GM12878 (cell line): ENCODE data around the gene ZNF506. TPM values are rescaled to one million over a fixed set of nuclear protein-coding genes. Genes with fewer than 3 reads are reported as not detected.

ENCODE experiments used
- ATAC-seq: fragments of 200-7000 bp; cut with Tn5 transposase; 3 replicates; pipeline ENCODE4 v1.9.1; 2020; ENCODE audit warnings: mild to moderate bottlenecking, moderate library complexity
- BruUV-seq: library from RNA; stranded (reverse); fragments of 400-500 nt; replicated peaks from 2 replicates; lab custom pipeline; 2021; lab: Mats Ljungman, UMichigan
- CTCF ChIA-PET: fragments of 300-600 bp; sonication (Branson Sonifier 250); formaldehyde crosslinking; extraction: SDS; loops from one replicate; lab custom pipeline; 2021; ENCODE audit warnings: inconsistent platforms; lab: Yijun Ruan, JAX
- POLR2A ChIA-PET: fragments of 350-600 bp; formaldehyde crosslinking; extraction: SDS; loops from one replicate; lab custom pipeline; 2021; ENCODE audit warnings: inconsistent platforms; lab: Charles Lee
- RAD21 ChIA-PET: fragments of 300-600 bp; sonication (Branson Sonifier 250); formaldehyde crosslinking; loops from one replicate; lab custom pipeline; 2023; ENCODE audit warnings: antibody characterized with exemption; ENCODE audit not compliant: unreplicated experiment; lab: Charles Lee
- SMC1A ChIA-PET: fragments of 300-600 bp; sonication (Branson Sonifier 250); formaldehyde crosslinking; loops from one replicate; lab custom pipeline; 2023; ENCODE audit not compliant: unreplicated experiment, uncharacterized antibody; lab: Charles Lee
- DNase-seq: peaks from one replicate; pipeline ENCODE4 v3.0.0-alpha.2; 2011; ENCODE audit warnings: low read depth, low spot score
- FAIRE-seq: peaks from 3 replicates; lab custom pipeline; 2011; peaks lifted over from hg19 to GRCh38; lab: Jason Lieb, UNC
- H2AFZ ChIP-seq: 2 replicates; pipeline ENCODE4 v1.6.0; 2011; ENCODE audit warnings: low read depth, low read length, control low read depth; ENCODE audit not compliant: control insufficient read depth
- H3K27ac ChIP-seq: 2 replicates; pipeline ENCODE4 v1.5.1; 2011; ENCODE audit warnings: control low read depth; ENCODE audit not compliant: control insufficient read depth, insufficient read depth
- H3K27me3 ChIP-seq, 2 experiments: replicated peaks in 1 of 2; 2 replicates each; pipeline versions ENCODE4 v1.6.0 to v1.6.1; 2011; ENCODE audit warnings: low read length in 1 of 2; ENCODE audit not compliant: control insufficient read depth in 2 of 2, insufficient read depth in 2 of 2
- H3K36me3 ChIP-seq, 2 experiments: 2 replicates each; pipeline ENCODE4 v1.5.1; 2011; ENCODE audit warnings: low read length in 1 of 2; ENCODE audit not compliant: control insufficient read depth in 2 of 2, insufficient read depth in 2 of 2
- H3K4me1 ChIP-seq: 2 replicates; pipeline ENCODE4 v1.6.1; 2011; ENCODE audit warnings: mild to moderate bottlenecking, low read length, moderate library complexity, mixed read lengths; ENCODE audit not compliant: control insufficient read depth, insufficient read depth
- H3K4me2 ChIP-seq: 2 replicates; pipeline ENCODE4 v1.6.0; 2011; ENCODE audit warnings: control low read depth; ENCODE audit not compliant: control insufficient read depth, insufficient read depth
- H3K4me3 ChIP-seq: fragments of 200-600 bp; sonication (generic); 2 replicates; pipeline ENCODE4 v1.5.1; 2016
- H3K79me2 ChIP-seq: 2 replicates; pipeline ENCODE4 v1.6.0; 2011; ENCODE audit warnings: low read length; ENCODE audit not compliant: control insufficient read depth, insufficient read depth
- H3K9ac ChIP-seq: 2 replicates; pipeline ENCODE4 v1.8.0; 2011; ENCODE audit warnings: low read length, control low read depth, mixed read lengths; ENCODE audit not compliant: control insufficient read depth, insufficient read depth
- H3K9me3 ChIP-seq: replicated peaks from 3 replicates; pipeline ENCODE4 v1.5.1; 2011; ENCODE audit warnings: mild to moderate bottlenecking, low read length; ENCODE audit not compliant: control insufficient read depth, insufficient read depth
- H4K20me1 ChIP-seq: 2 replicates; pipeline ENCODE4 v1.6.0; 2011; ENCODE audit not compliant: control insufficient read depth, insufficient read depth
- BHLHE40 ChIP-seq, 2 experiments: fragments of 450-650 bp in 1 of 2; IDR thresholded peaks; 2 replicates each; pipeline ENCODE4 v1.6.1; 2011 to 2017; ENCODE audit warnings: low read depth in 2 of 2, borderline replicate concordance in 1 of 2, improper control_type of control experiment in 1 of 2, low read length in 1 of 2, mild to moderate bottlenecking in 1 of 2
- BRCA1 ChIP-seq: IDR thresholded peaks from 2 replicates; pipeline ENCODE4 v1.6.1; 2011; ENCODE audit warnings: low read depth, low read length, improper control_type of control experiment
- CBFB ChIP-seq: IDR thresholded peaks from 2 replicates; pipeline ENCODE4 v1.6.1; 2016; ENCODE audit warnings: antibody characterized with exemption, low read depth
- CEBPB ChIP-seq, 2 experiments: fragments of 150-350 bp in 1 of 2; IDR thresholded peaks; 2 replicates each; pipeline ENCODE4 v1.6.1; 2012 to 2014; ENCODE audit warnings: low read depth in 2 of 2, low read length in 2 of 2, borderline replicate concordance in 1 of 2, inconsistent platforms in 1 of 2
- CHD4 ChIP-seq: fragments of 200-600 bp; sonication (generic); IDR thresholded peaks from 2 replicates; pipeline ENCODE4 v1.6.1; 2016; ENCODE audit warnings: mild to moderate bottlenecking
- HDAC2 ChIP-seq: fragments of 200-600 bp; sonication (generic); IDR thresholded peaks from 2 replicates; pipeline ENCODE4 v1.6.1; 2017
- IKZF2 ChIP-seq, 2 experiments: fragments of 450-650 bp; IDR thresholded peaks; 2 replicates each; pipeline ENCODE4 v1.6.1; 2017; ENCODE audit warnings: mild to moderate bottlenecking in 2 of 2, moderate library complexity in 2 of 2
- KLF5 ChIP-seq: fragments of 450-650 bp; IDR thresholded peaks from 2 replicates; pipeline ENCODE4 v1.6.1; 2014; ENCODE audit warnings: mild to moderate bottlenecking; ENCODE audit not compliant: partially characterized antibody
- MEF2A ChIP-seq: IDR thresholded peaks from 2 replicates; pipeline ENCODE4 v1.6.1; 2011; ENCODE audit warnings: low read depth, mild to moderate bottlenecking, low read length, moderate library complexity; ENCODE audit not compliant: insufficient read depth
- NR2C2 ChIP-seq: IDR thresholded peaks from 2 replicates; pipeline ENCODE4 v1.6.1; 2011; ENCODE audit warnings: borderline replicate concordance, low read depth; ENCODE audit not compliant: control insufficient read depth, insufficient read length
- RBBP5 ChIP-seq: fragments of 200-600 bp; sonication (generic); conservative IDR thresholded peaks from 2 replicates; pipeline ENCODE4 v1.6.1; 2016
- RCOR1 ChIP-seq: conservative IDR thresholded peaks from 2 replicates; pipeline ENCODE4 v1.6.1; 2012; ENCODE audit warnings: low read depth, low read length, improper control_type of control experiment
- RFX5 ChIP-seq: IDR thresholded peaks from 2 replicates; pipeline ENCODE4 v1.6.1; 2011; ENCODE audit warnings: low read depth, low read length, improper control_type of control experiment
- SMC3 ChIP-seq: IDR thresholded peaks from 2 replicates; pipeline ENCODE4 v1.6.1; 2011; ENCODE audit warnings: low read length, improper control_type of control experiment, borderline replicate concordance
- SUZ12 ChIP-seq: fragments of 200-600 bp; sonication (generic); IDR thresholded peaks from one replicate; pipeline ENCODE4 v1.6.1; 2018; ENCODE audit warnings: antibody characterized with exemption, mild to moderate bottlenecking; ENCODE audit not compliant: unreplicated experiment
- ZNF592 ChIP-seq: fragments of 450-650 bp; IDR thresholded peaks from 2 replicates; pipeline ENCODE4 v1.6.1; 2017; ENCODE audit warnings: mild to moderate bottlenecking, moderate library complexity
- ZSCAN29 ChIP-seq: fragments of 450-650 bp; IDR thresholded peaks from 2 replicates; pipeline ENCODE4 v1.6.1; 2017; ENCODE audit warnings: mild to moderate bottlenecking, moderate library complexity
- WGBS: methylation state at CpG from one replicate; pipeline ENCODE4 v1.1.6; 2016; ENCODE audit warnings: low lambda C conversion rate; ENCODE audit not compliant: insufficient replicate concordance, insufficient coverage; ENCODE audit errors: missing lambda C conversion rate; 5-methylcytosine and 5-hydroxymethylcytosine counted together
- in situ Hi-C: fragments of 300-500 bp; cut with MboI; formaldehyde crosslinking; loops from 9 replicates; pipeline ENCODE4 v1.14.3; 2018; ENCODE audit warnings: mixed read lengths
- intact Hi-C: fragments of 100-400 bp; cut with micrococcal nuclease; formaldehyde crosslinking; loops from one replicate; pipeline ENCODE4 v1.14.2; 2022; ENCODE audit not compliant: unreplicated experiment
- polyA plus RNA-seq, 11 experiments: library from polyadenylated mRNA; depleted of rRNA in 4 of 11; unstranded in 6 of 11; stranded (reverse) in 5 of 11; fragments of >200 nt; fragmentation: Nextera tagmentation in 4 of 11; fragmentation: Illumina TruSeq in 1 of 11; extraction: Ambion mirVana in 4 of 11; extraction: Trizol in 1 of 11; gene quantifications; 1 replicate in 1 of 11; 2 replicates in 10 of 11; pipeline versions ENCODE4 v1.2.1 to v1.2.3, GENCODE V29; 2011 to 2016; ENCODE audit warnings: inconsistent platforms in 2 of 11, missing spikeins in 2 of 11, low read depth in 1 of 11
- total RNA-seq, 4 experiments: library from RNA; depleted of rRNA in 3 of 4; stranded (reverse); fragments of >200 nt in 3 of 4; fragmentation: Illumina TruSeq in 1 of 4; extraction: Trizol in 1 of 4; gene quantifications; 2 replicates each; pipeline versions ENCODE4 v1.2.1 to v1.2.3, GENCODE V29; 2013 to 2021
- TF ChIP-seq, protein P1 (sequence below): fragments of 450-650 bp; IDR thresholded peaks from 2 replicates; pipeline ENCODE4 v1.6.1; 2017; ENCODE audit warnings: borderline replicate concordance
- TF ChIP-seq, protein P2 (sequence below): fragments of 450-650 bp; IDR thresholded peaks from 2 replicates; pipeline ENCODE4 v1.6.1; 2016; ENCODE audit warnings: mild to moderate bottlenecking

Gene ZNF506
- total and polyA plus RNA-seq, 10 of the 15 experiments (the other 5 are each of a cell fraction or from before 2014, with no cell fraction given), result 3.5 to 12.0 (median 7.9) TPM

GRCh38 chr19:19774354-19775033 lies 47.1 kb downstream of the ZNF506 start:
- Histone ChIP-seq H3K9ac (no peak overlapping the region), H3K9me3 (peaks cover 6% of the 10 kb centered on the region; the same call in 2 of the 3 replicates), H3K27me3 (no peaks in the 10 kb centered on the region), H3K4me3 (no peak overlapping the region), H2AFZ (no peak overlapping the region), H3K79me2 (peaks cover 3% of the 10 kb centered on the region), H3K4me2 (no peak overlapping the region), H3K4me1 (no peaks in the 10 kb centered on the region), H3K27ac (no peak overlapping the region), H4K20me1 (no peaks in the 10 kb centered on the region), H3K36me3 (peaks cover 0 to 2% of the 10 kb centered on the region in 2 experiments; a peak in 1 of 4 replicates)
- no TSS peak for BruUV-seq
- ChIA-PET POLR2A (no interaction called here), CTCF (interaction anchor here (0.7 kb wide), 1 partner anchor 122 kb away, joined by 3 read pairs; no protein-coding TSS in a partner anchor), RAD21 (interaction anchor here (1.6 kb wide), 1 partner anchor 47 kb away, joined by 6 read pairs; the partner anchor contains the start of gene ZNF506), SMC1A (interaction anchor here (1.6 kb wide), 1 partner anchor 24 kb away, joined by 5 read pairs; no protein-coding TSS in a partner anchor)
- DNase-seq (no peak), ATAC-seq (no peak), FAIRE-seq (no peak)
- intact Hi-C loops, result no loop called here
- WGBS, result 76% methylated on average over 14 of the region's 14 CpGs
- in situ Hi-C loops, result loop anchor here (5.0 to 10.0 kb wide), 2 partner anchors 107 to 250 kb away; partner anchors contain the start of genes YJEFN3 and ZNF101
- TF ChIP-seq SUZ12 (no peak), ZSCAN29 (no peak), BHLHE40 (IDR thresholded peaks at IDR 0.05; ENCODE audit: borderline replicate concordance in 1 of 2, low read depth in 2 of 2, low read length in 1 of 2) (no peak), RCOR1 (no peak), CHD4 (no peak), HDAC2 (no peak), CEBPB (IDR thresholded peaks at IDR 0.05; ENCODE audit: borderline replicate concordance in 1 of 2, low read depth in 2 of 2, low read length in 2 of 2) (no peak), ZNF592 (no peak), SMC3 (no peak), RBBP5 (no peak), MEF2A (no peak), IKZF2 (IDR thresholded peaks at IDR 0.05) (no peak), KLF5 (no peak), NR2C2 (no peak), RFX5 (no peak), BRCA1 (no peak), CBFB (no peak)
- TF ChIP-seq, protein P1, sequence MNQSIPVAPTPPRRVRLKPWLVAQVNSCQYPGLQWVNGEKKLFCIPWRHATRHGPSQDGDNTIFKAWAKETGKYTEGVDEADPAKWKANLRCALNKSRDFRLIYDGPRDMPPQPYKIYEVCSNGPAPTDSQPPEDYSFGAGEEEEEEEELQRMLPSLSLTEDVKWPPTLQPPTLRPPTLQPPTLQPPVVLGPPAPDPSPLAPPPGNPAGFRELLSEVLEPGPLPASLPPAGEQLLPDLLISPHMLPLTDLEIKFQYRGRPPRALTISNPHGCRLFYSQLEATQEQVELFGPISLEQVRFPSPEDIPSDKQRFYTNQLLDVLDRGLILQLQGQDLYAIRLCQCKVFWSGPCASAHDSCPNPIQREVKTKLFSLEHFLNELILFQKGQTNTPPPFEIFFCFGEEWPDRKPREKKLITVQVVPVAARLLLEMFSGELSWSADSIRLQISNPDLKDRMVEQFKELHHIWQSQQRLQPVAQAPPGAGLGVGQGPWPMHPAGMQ, result no peak
- TF ChIP-seq, protein P2, sequence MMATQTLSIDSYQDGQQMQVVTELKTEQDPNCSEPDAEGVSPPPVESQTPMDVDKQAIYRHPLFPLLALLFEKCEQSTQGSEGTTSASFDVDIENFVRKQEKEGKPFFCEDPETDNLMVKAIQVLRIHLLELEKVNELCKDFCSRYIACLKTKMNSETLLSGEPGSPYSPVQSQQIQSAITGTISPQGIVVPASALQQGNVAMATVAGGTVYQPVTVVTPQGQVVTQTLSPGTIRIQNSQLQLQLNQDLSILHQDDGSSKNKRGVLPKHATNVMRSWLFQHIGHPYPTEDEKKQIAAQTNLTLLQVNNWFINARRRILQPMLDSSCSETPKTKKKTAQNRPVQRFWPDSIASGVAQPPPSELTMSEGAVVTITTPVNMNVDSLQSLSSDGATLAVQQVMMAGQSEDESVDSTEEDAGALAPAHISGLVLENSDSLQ, result no peak
